Gastrocnemius medialis (tissue), 4 donors: ENCODE results near the gene P2RY14.

Experiments used
- POLR2A ChIP-seq, 2 donors: fragments of 450-650 bp; IDR thresholded peaks; one replicate each; pipeline ENCODE4 v1.6.1; 2017; ENCODE audit warnings: antibody characterized with exemption in 2 of 2, mild to moderate bottlenecking in 2 of 2, moderate library complexity in 2 of 2
- TF ChIP-seq, protein P1 (sequence below), 5 experiments: fragments of 450-650 bp in 3 of 5; fragments of 200-600 bp in 2 of 5; sonication (generic) in 2 of 5; IDR thresholded peaks in 4 of 5; conservative IDR thresholded peaks in 1 of 5; 1 replicate in 4 of 5; 2 replicates in 1 of 5; pipeline ENCODE4 v1.5.1; 2016 to 2019; ENCODE audit warnings: antibody characterized with exemption in 5 of 5, mild to moderate bottlenecking in 3 of 5, moderate library complexity in 3 of 5

GRCh38 chr3:151265866-151266265 lies 12.5 kb downstream of the P2RY14 start:
- TF ChIP-seq, protein P1, sequence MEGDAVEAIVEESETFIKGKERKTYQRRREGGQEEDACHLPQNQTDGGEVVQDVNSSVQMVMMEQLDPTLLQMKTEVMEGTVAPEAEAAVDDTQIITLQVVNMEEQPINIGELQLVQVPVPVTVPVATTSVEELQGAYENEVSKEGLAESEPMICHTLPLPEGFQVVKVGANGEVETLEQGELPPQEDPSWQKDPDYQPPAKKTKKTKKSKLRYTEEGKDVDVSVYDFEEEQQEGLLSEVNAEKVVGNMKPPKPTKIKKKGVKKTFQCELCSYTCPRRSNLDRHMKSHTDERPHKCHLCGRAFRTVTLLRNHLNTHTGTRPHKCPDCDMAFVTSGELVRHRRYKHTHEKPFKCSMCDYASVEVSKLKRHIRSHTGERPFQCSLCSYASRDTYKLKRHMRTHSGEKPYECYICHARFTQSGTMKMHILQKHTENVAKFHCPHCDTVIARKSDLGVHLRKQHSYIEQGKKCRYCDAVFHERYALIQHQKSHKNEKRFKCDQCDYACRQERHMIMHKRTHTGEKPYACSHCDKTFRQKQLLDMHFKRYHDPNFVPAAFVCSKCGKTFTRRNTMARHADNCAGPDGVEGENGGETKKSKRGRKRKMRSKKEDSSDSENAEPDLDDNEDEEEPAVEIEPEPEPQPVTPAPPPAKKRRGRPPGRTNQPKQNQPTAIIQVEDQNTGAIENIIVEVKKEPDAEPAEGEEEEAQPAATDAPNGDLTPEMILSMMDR (IDR thresholded peaks at IDR 0.05 in 4 of 5, conservative IDR thresholded peaks at IDR 0.05 in 1 of 5) = no peak
- TF ChIP-seq POLR2A (IDR thresholded peaks at IDR 0.05) = no peak
